Midbrain (tissue), 1 donor: ENCODE results near the gene CNN2.

ENCODE experiments used
- DNase-seq: peaks from one replicate; lab custom pipeline; 2025; lab: John Stamatoyannopoulos, UW

Gene CNN2

GRCh38 chr19:1026783-1027649, 608 bp downstream of the CNN2 start:
- no peak for DNase-seq

- no peak for DNase-seq
Measured at GRCh38 chr19:1027650-1028061, 1.2 kb downstream of the CNN2 start.

- no peak for DNase-seq
Measured at GRCh38 chr19:1028062-1028926, 1.9 kb downstream of the CNN2 start.

- no peak for DNase-seq
Measured at GRCh38 chr19:1032264-1032867, 6.0 kb downstream of the CNN2 start.

GRCh38 chr19:1035998-1036621, 9.7 kb downstream of the CNN2 start:
- DNase-seq, result no peak

GRCh38 chr19:1037621-1038064, 11.2 kb downstream of the CNN2 start:
- no peak for DNase-seq

GRCh38 chr19:1038978-1039645, 12.7 kb downstream of the CNN2 start:
- no peak for DNase-seq

GRCh38 chr19:1039646-1040475, 13.5 kb downstream of the CNN2 start, which contains the start of gene ABCA7:
TSS of gene ABCA7 (plus strand) at chr19:1040107. CDS start at chr19:1041362, 1,255 bp downstream.
- DNase-seq, result peak; percentile 93

- peak; percentile 89 for DNase-seq
Measured at GRCh38 chr19:1040476-1041271, 14.3 kb downstream of the CNN2 start.

GRCh38 chr19:1041272-1041834, 14.9 kb downstream of the CNN2 start:
- no peak for DNase-seq

- DNase-seq, result no peak
Measured at GRCh38 chr19:1041835-1042685, 15.7 kb downstream of the CNN2 start.

GRCh38 chr19:1042689-1043511, 16.5 kb downstream of the CNN2 start:
- no peak for DNase-seq

GRCh38 chr19:1045247-1045603, 18.8 kb downstream of the CNN2 start:
- no peak for DNase-seq

- DNase-seq, result no peak
Measured at GRCh38 chr19:1046117-1046626, 19.8 kb downstream of the CNN2 start.

GRCh38 chr19:1046836-1047695, 20.7 kb downstream of the CNN2 start:
- DNase-seq, result no peak

- no peak for DNase-seq
Measured at GRCh38 chr19:1047696-1048147, 21.3 kb downstream of the CNN2 start.
